CD4-positive, alpha-beta T cell (primary cell): ENCODE measurements around the gene SRD5A1. TPM values are rescaled to one million over a fixed set of nuclear protein-coding genes. Genes with fewer than 3 reads are reported as not detected.
A peak's percentile ranks its signal among the peaks of the same experiment; 100 is the strongest.

ENCODE experiments used
- ATAC-seq: fragments of 200-7000 bp; cut with Tn5 transposase; one replicate; pipeline ENCODE4 v1.10.0; 2022; ENCODE audit warnings: mild to moderate bottlenecking; ENCODE audit not compliant: poor library complexity
- CTCF ChIA-PET: fragments of 350-600 bp; sonication (Branson Sonifier 250); formaldehyde crosslinking; loops from one replicate; lab custom pipeline; 2021; ENCODE audit warnings: antibody characterized with exemption, inconsistent platforms; lab: Charles Lee
- POLR2A ChIA-PET: fragments of 350-600 bp; sonication (Branson Sonifier 250); formaldehyde crosslinking; loops from one replicate; lab custom pipeline; 2021; ENCODE audit warnings: antibody characterized with exemption, inconsistent platforms; lab: Charles Lee
- DNase-seq, 14 experiments: peaks; one replicate each; pipeline ENCODE4 v3.0.0-alpha.2; 2013 to 2020; ENCODE audit warnings: mixed read lengths in 2 of 14
- H3K27ac ChIP-seq, 2 donors: one replicate each; pipeline versions ENCODE4 v1.5.1 to v1.7.0; 2013; ENCODE audit warnings: low read length in 2 of 2, low read depth in 1 of 2, mild to moderate bottlenecking in 1 of 2
- H3K27me3 ChIP-seq, 2 experiments: 1 replicate in 1 of 2; 2 replicates in 1 of 2; pipeline versions ENCODE4 v1.6.1 to v1.7.0; 2013; ENCODE audit warnings: low read length in 2 of 2, control low read depth in 1 of 2, mild to moderate bottlenecking in 1 of 2, moderate library complexity in 1 of 2; ENCODE audit not compliant: insufficient read depth in 2 of 2, control insufficient read depth in 1 of 2
- H3K36me3 ChIP-seq: one replicate; pipeline ENCODE4 v1.6.1; 2013; ENCODE audit warnings: low read length, control low read depth; ENCODE audit not compliant: insufficient read depth
- H3K4me1 ChIP-seq: one replicate; pipeline ENCODE4 v1.6.1; 2013; ENCODE audit warnings: low read length, control low read depth; ENCODE audit not compliant: insufficient read depth
- H3K4me3 ChIP-seq: one replicate; pipeline ENCODE4 v1.5.1; 2013; ENCODE audit warnings: mild to moderate bottlenecking, low read length, moderate library complexity
- H3K9me3 ChIP-seq, 2 experiments: 1 replicate in 1 of 2; 2 replicates in 1 of 2; pipeline versions ENCODE4 v1.6.1 to v1.7.0; 2013; ENCODE audit warnings: low read length in 2 of 2, mild to moderate bottlenecking in 2 of 2, control low read depth in 1 of 2, moderate library complexity in 1 of 2; ENCODE audit not compliant: control insufficient read depth in 1 of 2, insufficient read depth in 1 of 2
- H3K27ac Mint-ChIP-seq: one replicate; pipeline ENCODE4 v1.8.0; 2020; ENCODE audit warnings: mixed read lengths
- H3K27me3 Mint-ChIP-seq: one replicate; pipeline ENCODE4 v1.8.0; 2021; ENCODE audit warnings: mixed read lengths
- H3K36me3 Mint-ChIP-seq: one replicate; pipeline ENCODE4 v1.8.0; 2021; ENCODE audit warnings: low read depth, mixed read lengths
- H3K4me1 Mint-ChIP-seq: one replicate; pipeline ENCODE4 v1.8.0; 2021; ENCODE audit warnings: low read depth, mixed read lengths
- H3K4me3 Mint-ChIP-seq: one replicate; pipeline ENCODE4 v1.8.0; 2020; ENCODE audit warnings: mild to moderate bottlenecking, mixed read lengths
- H3K9me3 Mint-ChIP-seq: one replicate; pipeline ENCODE4 v1.8.0; 2020; ENCODE audit warnings: mixed read lengths
- intact Hi-C, 2 experiments: fragments of 100-400 bp; cut with DNase I in 1 of 2; cut with micrococcal nuclease in 1 of 2; formaldehyde crosslinking; loops; one replicate each; pipeline versions ENCODE4 v1.15.1 to v1.9.0; 2023 to 2025; cut with DNase I, micrococcal nuclease
- total RNA-seq, 174 experiments: library from RNA in 2 of 174; stranded (reverse) in 2 of 174; gene quantifications; one replicate each; pipeline ENCODE4 v1.2.3 and lab custom pipeline; 2021 to 2026
- TF ChIP-seq, protein P1 (sequence below): fragments of 200-600 bp; IDR thresholded peaks from one replicate; pipeline ENCODE4 v1.8.0; 2022; ENCODE audit warnings: antibody characterized with exemption, mild to moderate bottlenecking

The SRD5A1 gene
- total RNA-seq, 2 experiments from 2014 or later, result 2.3 to 3.0 TPM

DNA sequence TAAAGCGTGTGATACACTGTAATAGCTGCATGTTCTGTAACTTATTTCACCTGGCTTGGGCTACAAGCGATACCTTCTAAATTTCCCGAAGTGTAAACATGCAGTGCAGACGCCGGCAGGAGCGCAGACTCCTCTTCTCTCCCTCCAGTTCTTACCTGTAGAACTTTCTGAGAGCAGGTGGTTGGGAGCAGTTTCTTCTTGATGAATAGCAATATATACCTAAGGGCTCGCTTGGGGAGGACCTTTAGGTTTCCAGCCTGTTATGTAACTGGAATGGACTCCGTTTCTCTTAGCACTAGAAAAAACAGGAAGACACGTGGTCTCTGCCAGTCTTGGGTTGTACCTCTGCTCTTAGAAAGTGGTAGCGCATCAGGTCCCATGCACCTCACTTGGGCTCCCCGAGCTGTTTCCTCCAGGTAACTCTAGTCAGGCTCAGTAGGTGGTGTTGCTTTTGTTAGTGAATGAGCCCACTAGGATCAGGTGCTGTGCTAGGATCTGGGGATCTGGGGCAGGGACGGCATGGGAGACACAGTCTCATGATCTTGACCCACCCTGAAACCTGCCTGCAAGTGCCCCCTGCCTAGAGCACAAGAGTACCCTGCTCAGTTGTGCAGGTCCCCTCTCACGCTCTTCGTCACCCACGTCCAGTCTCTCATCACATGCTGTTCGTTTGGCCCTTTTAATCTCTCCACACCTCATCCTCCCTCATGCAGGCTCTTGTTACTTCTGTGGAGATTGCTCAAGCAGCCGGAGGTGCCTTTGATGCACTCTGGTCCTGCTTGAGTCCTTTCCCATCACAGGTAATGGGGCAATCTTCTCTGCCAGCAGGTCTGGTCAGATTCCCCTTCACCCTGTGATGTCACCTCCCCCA, 82.8 kb downstream of the SRD5A1 start:
- Histone ChIP-seq H3K4me1 (peaks cover 63% of the 10 kb centered on the region), H3K4me3 (peak overlapping the region; percentile 67), H3K36me3 (peaks cover 9% of the 10 kb centered on the region), H3K9me3 (no peaks in the 10 kb centered on the region), H3K27me3 (no peaks in the 10 kb centered on the region), H3K27ac (peak overlapping the region; percentile 6 to 58)
- H3K4me3 Mint-ChIP-seq, result peak overlapping the region; percentile 96
- TF ChIP-seq, protein P1, sequence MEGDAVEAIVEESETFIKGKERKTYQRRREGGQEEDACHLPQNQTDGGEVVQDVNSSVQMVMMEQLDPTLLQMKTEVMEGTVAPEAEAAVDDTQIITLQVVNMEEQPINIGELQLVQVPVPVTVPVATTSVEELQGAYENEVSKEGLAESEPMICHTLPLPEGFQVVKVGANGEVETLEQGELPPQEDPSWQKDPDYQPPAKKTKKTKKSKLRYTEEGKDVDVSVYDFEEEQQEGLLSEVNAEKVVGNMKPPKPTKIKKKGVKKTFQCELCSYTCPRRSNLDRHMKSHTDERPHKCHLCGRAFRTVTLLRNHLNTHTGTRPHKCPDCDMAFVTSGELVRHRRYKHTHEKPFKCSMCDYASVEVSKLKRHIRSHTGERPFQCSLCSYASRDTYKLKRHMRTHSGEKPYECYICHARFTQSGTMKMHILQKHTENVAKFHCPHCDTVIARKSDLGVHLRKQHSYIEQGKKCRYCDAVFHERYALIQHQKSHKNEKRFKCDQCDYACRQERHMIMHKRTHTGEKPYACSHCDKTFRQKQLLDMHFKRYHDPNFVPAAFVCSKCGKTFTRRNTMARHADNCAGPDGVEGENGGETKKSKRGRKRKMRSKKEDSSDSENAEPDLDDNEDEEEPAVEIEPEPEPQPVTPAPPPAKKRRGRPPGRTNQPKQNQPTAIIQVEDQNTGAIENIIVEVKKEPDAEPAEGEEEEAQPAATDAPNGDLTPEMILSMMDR, result no peak
- ChIA-PET POLR2A (interaction anchor here (1.0 to 2.6 kb wide), 5 partner anchors 13 to 337 kb away, joined by 3 to 12 read pairs (median 3); partner anchors contain the start of genes MED10, NSUN2 and SRD5A1), CTCF (no interaction called here)
- peaks cover 33% of the 10 kb centered on the region for H3K36me3 Mint-ChIP-seq
- intact Hi-C loops, result loop anchor here (2.0 to 10.0 kb wide), 4 partner anchors 13 to 1221 kb away; no protein-coding TSS in a partner anchor
- H3K4me1 Mint-ChIP-seq, result peaks cover 71% of the 10 kb centered on the region
- no peaks in the 10 kb centered on the region for H3K27me3 Mint-ChIP-seq
- peak overlapping the region; percentile 94 for H3K27ac Mint-ChIP-seq
- DNase-seq (peak in 11 of 14 experiments; percentile 17 to 68 (median 33)), ATAC-seq (peak; percentile 21)
- no peaks in the 10 kb centered on the region for H3K9me3 Mint-ChIP-seq

DNA sequence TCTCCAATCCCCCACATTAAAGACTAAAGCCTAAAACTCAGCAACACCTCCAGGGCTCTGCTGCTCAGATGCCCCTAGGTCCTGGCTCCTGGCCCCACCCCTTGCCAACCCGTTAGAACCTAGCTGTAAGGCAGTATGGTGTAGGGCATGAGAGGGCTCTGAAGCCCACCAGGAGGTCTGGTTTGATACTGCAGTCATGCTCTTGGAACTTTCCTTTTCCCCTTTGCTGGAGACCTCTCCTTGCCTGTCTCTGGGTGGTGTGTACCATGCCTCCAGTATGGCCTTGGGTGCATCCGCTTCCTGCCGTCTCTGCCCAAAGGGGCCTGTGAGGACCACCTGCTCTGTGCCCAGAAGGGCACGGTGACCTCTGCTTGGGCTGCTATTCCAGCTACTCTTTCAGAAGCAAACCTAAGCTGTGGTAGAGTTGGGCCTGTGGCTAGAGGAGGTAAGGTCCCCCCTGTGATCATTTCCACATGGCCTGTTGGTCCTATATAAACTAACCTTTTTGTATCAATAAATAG, 83.4 kb downstream of the SRD5A1 start:
- ATAC-seq (no peak), DNase-seq (no peak)
- H3K9me3 ChIP-seq, result no peaks in the 10 kb centered on the region
- CTCF ChIA-PET, result interaction anchor here (1.1 kb wide), 1 partner anchor 15 kb away, joined by 3 read pairs; no protein-coding TSS in a partner anchor
- peak overlapping the region; percentile 96 for H3K4me3 Mint-ChIP-seq
- no peaks in the 10 kb centered on the region for H3K27me3 ChIP-seq
- TF ChIP-seq, protein P1, result no peak
- POLR2A ChIA-PET, result interaction anchor here (1.0 to 2.6 kb wide), 5 partner anchors 13 to 84 kb away, joined by 3 to 12 read pairs (median 5); partner anchors contain the start of genes NSUN2 and SRD5A1
- H3K4me1 Mint-ChIP-seq, result peaks cover 74% of the 10 kb centered on the region
- no peaks in the 10 kb centered on the region for H3K27me3 Mint-ChIP-seq
- peaks cover 9% of the 10 kb centered on the region for H3K36me3 ChIP-seq
- peaks cover 70% of the 10 kb centered on the region for H3K4me1 ChIP-seq
- peak overlapping the region; percentile 94 for H3K27ac Mint-ChIP-seq
- H3K27ac ChIP-seq, result no peak overlapping the region
- intact Hi-C loops, result loop anchor here in 1 of 2 experiments (2.0 to 10.0 kb wide), 3 partner anchors 28 to 1222 kb away; no protein-coding TSS in a partner anchor
- H3K9me3 Mint-ChIP-seq, result no peaks in the 10 kb centered on the region
- peak overlapping the region; percentile 67 for H3K4me3 ChIP-seq
- peaks cover 33% of the 10 kb centered on the region for H3K36me3 Mint-ChIP-seq

DNA sequence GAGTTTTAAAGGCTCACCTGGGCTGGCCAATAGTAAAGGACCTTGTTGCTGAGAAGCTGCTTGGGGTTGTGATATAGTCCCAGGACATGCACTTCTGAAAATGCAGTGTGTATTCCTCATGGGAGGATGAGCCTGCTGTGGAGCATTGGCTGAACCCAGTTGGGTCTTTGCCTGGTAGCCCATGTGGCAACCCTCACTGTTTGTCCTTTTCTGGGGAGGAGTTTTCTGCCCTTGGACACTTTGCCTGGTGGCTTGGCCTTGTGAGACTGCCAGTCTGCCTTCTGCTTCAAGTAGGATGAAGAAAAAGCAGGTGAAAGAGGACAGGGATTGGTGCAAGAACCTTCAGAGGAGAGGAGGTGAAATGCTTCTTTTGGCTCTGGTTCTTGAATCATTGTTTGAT, 84.0 kb downstream of the SRD5A1 start:
- CTCF ChIA-PET, result interaction anchor here (1.1 kb wide), 1 partner anchor 14 kb away, joined by 3 read pairs; no protein-coding TSS in a partner anchor
- peak overlapping the region; percentile 96 for H3K4me3 Mint-ChIP-seq
- POLR2A ChIA-PET, result interaction anchor here (1.2 to 2.6 kb wide), 2 partner anchors 12 to 84 kb away, joined by 5 to 12 read pairs; partner anchors contain the start of genes NSUN2 and SRD5A1

More for the DNA sequence above, 84.0 kb downstream of the SRD5A1 start:
- Mint-ChIP-seq H3K9me3 (no peaks in the 10 kb centered on the region), H3K27me3 (no peaks in the 10 kb centered on the region), H3K4me1 (peaks cover 75% of the 10 kb centered on the region), H3K36me3 (peaks cover 33% of the 10 kb centered on the region), H3K27ac (peak overlapping the region; percentile 37)
- no peak for ATAC-seq
- Histone ChIP-seq H3K27me3 (no peaks in the 10 kb centered on the region), H3K36me3 (peaks cover 9% of the 10 kb centered on the region), H3K9me3 (no peaks in the 10 kb centered on the region), H3K4me3 (no peak overlapping the region), H3K27ac (no peak overlapping the region), H3K4me1 (peaks cover 70% of the 10 kb centered on the region)
- no peak for DNase-seq
- TF ChIP-seq, protein P1, result no peak
- intact Hi-C loops, result loop anchor here in 1 of 2 experiments (2.0 to 10.0 kb wide), 3 partner anchors 28 to 1222 kb away; no protein-coding TSS in a partner anchor
